Tibial artery (tissue), 4 donors: ENCODE measurements around the gene KIF13A.

Experiments
- DNase-seq, 2 donors: peaks; one replicate each; pipeline ENCODE4 v3.0.0-alpha.2; 2019
- H3K27ac ChIP-seq, 2 donors: fragments of 200-600 bp; sonication (generic) in 1 of 2; 1 replicate in 1 of 2; 2 replicates in 1 of 2; pipeline ENCODE4 v1.5.1; 2018 to 2019; ENCODE audit warnings: mild to moderate bottlenecking in 1 of 2
- H3K27me3 ChIP-seq, 2 donors: fragments of 200-600 bp; sonication (generic) in 1 of 2; one replicate each; pipeline versions ENCODE4 v1.5.1 to v1.6.0; 2016 to 2019
- H3K36me3 ChIP-seq, 3 donors: fragments of 200-600 bp; sonication (generic) in 2 of 3; one replicate each; pipeline ENCODE4 v1.5.1; 2016 to 2019; ENCODE audit warnings: mild to moderate bottlenecking in 2 of 3
- H3K4me1 ChIP-seq, 4 donors: fragments of 200-600 bp; sonication (generic) in 2 of 4; 1 replicate in 3 of 4; 2 replicates in 1 of 4; pipeline ENCODE4 v1.5.1; 2016 to 2019
- H3K4me3 ChIP-seq, 2 donors: fragments of 200-600 bp; sonication (generic) in 1 of 2; 1 replicate in 1 of 2; 2 replicates in 1 of 2; pipeline ENCODE4 v1.5.1; 2018 to 2019; ENCODE audit warnings: mild to moderate bottlenecking in 2 of 2
- H3K9me3 ChIP-seq, 3 donors: fragments of 200-600 bp; sonication (generic) in 1 of 3; one replicate each; pipeline ENCODE4 v1.5.1; 2016 to 2019
- intact Hi-C: fragments of 100-400 bp; cut with DNase I; formaldehyde crosslinking; loops from one replicate; pipeline ENCODE4 v1.15.0; 2023; ENCODE audit warnings: low total_unique reads
- TF ChIP-seq, protein P1 (sequence below), 2 experiments: fragments of 200-600 bp in 1 of 2; fragments of 450-650 bp in 1 of 2; IDR thresholded peaks; one replicate each; pipeline ENCODE4 v1.5.1; 2017 to 2019; ENCODE audit warnings: antibody characterized with exemption in 2 of 2, mild to moderate bottlenecking in 1 of 2, moderate library complexity in 1 of 2

KIF13A gene

DNA sequence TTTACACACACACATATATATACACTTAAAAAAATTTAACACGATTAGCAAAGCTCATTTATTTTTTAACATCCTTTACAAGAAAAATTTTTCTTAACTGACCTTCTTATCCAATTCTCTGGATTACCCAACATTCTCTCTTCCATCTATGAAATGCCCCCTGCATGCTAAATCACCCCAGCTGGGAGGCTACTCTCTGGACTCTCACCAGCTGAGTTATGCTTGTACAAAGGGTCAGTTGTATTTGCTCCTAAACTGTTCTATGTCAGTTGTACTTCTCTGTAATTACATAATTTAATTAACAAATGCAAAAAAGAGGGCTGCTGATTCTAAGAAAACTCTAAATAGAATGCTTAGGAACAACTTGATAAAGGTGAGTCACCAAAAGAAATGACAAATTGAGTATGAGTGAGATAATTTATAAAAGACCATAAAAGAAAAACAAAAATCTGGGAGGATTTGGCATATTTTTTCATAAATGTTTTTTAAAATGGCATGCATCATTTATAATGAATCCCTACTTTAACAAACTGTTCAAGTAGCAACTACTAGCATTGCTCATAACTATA is 120.5 kb downstream of the KIF13A start:
- intact Hi-C loops: loop anchor here (10.0 kb wide), 1 partner anchor 118 kb away; the partner anchor contains the start of gene KIF13A
- Histone ChIP-seq H3K27ac (peak overlapping the region in 1 of 2 donors; percentile 39), H3K9me3 (no peaks in the 10 kb centered on the region), H3K4me3 (no peak overlapping the region), H3K36me3 (no peaks in the 10 kb centered on the region), H3K27me3 (no peaks in the 10 kb centered on the region), H3K4me1 (peaks cover 0 to 95% (median 43%) of the 10 kb centered on the region in 4 donors)
- TF ChIP-seq, protein P1, sequence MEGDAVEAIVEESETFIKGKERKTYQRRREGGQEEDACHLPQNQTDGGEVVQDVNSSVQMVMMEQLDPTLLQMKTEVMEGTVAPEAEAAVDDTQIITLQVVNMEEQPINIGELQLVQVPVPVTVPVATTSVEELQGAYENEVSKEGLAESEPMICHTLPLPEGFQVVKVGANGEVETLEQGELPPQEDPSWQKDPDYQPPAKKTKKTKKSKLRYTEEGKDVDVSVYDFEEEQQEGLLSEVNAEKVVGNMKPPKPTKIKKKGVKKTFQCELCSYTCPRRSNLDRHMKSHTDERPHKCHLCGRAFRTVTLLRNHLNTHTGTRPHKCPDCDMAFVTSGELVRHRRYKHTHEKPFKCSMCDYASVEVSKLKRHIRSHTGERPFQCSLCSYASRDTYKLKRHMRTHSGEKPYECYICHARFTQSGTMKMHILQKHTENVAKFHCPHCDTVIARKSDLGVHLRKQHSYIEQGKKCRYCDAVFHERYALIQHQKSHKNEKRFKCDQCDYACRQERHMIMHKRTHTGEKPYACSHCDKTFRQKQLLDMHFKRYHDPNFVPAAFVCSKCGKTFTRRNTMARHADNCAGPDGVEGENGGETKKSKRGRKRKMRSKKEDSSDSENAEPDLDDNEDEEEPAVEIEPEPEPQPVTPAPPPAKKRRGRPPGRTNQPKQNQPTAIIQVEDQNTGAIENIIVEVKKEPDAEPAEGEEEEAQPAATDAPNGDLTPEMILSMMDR (IDR thresholded peaks at IDR 0.05): no peak
- DNase-seq: no peak

DNA sequence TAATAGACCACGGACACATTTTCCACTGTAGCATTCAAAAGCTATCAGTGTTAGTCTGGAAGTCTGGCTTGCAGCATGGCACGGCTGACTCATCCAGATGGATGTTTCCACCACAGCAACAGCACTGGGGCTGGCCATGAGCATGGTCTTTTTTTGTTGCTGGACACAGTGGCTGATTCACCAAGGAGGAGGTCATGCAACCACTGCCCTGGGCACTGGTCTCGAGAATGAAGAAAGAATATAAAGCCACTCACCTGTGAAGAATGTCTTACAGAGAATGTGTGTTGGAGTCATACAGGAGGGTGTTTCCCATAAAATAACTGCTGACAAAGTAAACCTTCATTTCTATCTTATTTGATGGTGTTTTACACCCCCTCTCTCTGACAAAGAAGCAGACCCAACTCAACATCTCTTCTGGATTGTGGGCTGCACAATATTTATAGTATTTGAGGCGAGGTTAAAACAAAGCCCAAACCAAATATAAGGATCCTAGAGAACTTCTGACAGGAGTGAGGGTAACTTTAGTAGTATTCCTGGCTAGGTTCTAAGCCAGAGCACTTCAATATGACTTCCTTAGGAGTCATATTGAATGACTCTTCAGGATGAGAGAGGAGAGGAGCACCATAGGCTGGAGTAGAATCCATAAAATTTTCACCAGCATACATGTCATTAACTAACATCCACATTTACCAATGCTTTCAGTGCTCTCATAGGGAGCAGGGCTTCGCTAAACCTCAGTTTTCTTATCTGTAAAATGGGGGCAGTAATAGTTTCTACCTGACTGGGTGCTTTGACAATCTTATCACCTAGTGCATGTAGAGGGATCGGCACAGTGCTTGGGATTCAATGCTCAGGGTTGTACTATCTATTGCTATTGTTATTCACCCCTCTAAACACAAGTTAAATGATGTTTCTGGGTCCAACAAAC is 121.4 kb downstream of the KIF13A start:
- H3K4me1 ChIP-seq: peaks cover 0 to 86% (median 42%) of the 10 kb centered on the region in 4 donors
- peak overlapping the region; percentile 76 to 77 for H3K27ac ChIP-seq
- no peaks in the 10 kb centered on the region for H3K27me3 ChIP-seq
- no peak overlapping the region for H3K4me3 ChIP-seq
- DNase-seq: peak; percentile 87 to 92
- H3K36me3 ChIP-seq: no peaks in the 10 kb centered on the region
- H3K9me3 ChIP-seq: no peaks in the 10 kb centered on the region
- intact Hi-C loops: loop anchor here (10.0 kb wide), 1 partner anchor 119 kb away; the partner anchor contains the start of gene KIF13A
- TF ChIP-seq, protein P1 (IDR thresholded peaks at IDR 0.05): no peak

DNA sequence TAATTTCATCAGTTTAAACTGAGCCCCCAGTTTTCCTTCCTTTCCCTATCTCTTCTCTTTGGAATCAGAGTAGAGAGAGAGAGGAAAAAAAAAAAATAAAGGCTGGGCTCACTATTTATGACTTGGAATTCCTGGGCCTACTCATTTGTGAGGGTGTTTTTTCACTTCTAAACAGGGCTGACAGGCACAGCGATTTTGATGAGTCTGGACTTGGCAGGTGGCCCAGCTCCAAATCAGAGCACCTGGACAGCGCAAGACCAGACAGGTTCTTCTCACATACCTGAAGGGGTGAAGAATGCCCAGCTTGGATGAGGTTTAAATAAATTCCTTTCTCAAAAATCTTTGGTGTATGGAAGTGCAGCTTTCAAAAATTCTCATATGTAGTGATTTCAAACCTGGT is 122.2 kb downstream of the KIF13A start:
- H3K4me1 ChIP-seq: peaks cover 0 to 78% (median 42%) of the 10 kb centered on the region in 4 donors
- TF ChIP-seq, protein P1 (IDR thresholded peaks at IDR 0.05): no peak
- DNase-seq: no peak

DNA sequence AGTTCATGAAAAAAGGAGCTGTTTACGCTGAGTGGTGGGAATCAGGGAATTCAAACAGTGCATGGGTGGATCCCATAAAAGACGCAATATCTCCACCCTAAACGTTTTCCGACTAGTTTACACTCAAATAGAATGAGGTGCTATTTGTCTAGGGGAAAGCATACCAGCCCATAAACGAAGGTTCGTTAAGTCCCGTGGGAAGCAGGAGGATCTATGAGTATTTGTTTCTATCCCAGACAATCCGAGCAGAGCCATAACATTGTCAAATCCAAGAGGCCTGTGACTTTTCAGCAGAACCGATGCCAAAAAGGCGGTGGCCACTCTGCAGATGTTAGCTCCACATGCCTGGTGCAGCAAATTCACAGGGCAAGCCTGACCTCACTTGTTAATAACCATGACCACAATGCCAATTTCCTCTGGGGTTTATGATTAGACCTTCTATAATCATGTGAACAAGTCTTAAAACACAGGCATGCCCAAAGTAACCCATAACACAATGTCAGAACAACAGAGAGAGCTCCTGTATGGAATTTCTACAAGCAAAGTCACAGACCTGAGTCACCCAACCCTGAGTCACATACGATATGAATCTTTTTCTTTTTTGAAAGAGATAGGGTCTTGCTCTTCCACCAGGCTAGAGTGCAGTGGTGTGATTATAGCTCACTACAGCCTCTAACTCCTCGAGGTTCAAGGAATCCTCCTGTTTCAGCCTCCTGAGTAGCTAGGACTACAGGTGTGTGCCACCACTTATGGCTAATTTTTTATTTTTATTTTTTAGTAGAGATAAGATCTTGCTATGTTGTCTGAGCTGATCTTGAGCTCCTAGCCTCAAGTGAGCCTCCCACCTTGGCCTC is 123.3 kb downstream of the KIF13A start:
- peak; percentile 40 to 68 for DNase-seq
- no peaks in the 10 kb centered on the region for H3K36me3 ChIP-seq
- TF ChIP-seq, protein P1 (IDR thresholded peaks at IDR 0.05): no peak
- H3K4me3 ChIP-seq: peak overlapping the region in 1 of 2 donors; percentile 12
- H3K4me1 ChIP-seq: peaks cover 0 to 68% (median 42%) of the 10 kb centered on the region in 4 donors
- H3K27ac ChIP-seq: peak overlapping the region; percentile 76 to 77
- intact Hi-C loops: loop anchor here (10.0 kb wide), 1 partner anchor 121 kb away; the partner anchor contains the start of gene KIF13A
- no peaks in the 10 kb centered on the region for H3K27me3 ChIP-seq
- H3K9me3 ChIP-seq: no peaks in the 10 kb centered on the region

More for the DNA sequence above, 122.2 kb downstream of the KIF13A start:
- Histone ChIP-seq H3K9me3 (no peaks in the 10 kb centered on the region), H3K27ac (peak overlapping the region; percentile 76 to 77), H3K4me3 (no peak overlapping the region), H3K36me3 (no peaks in the 10 kb centered on the region), H3K27me3 (no peaks in the 10 kb centered on the region)
- intact Hi-C loops: loop anchor here (10.0 kb wide), 1 partner anchor 120 kb away; the partner anchor contains the start of gene KIF13A

DNA sequence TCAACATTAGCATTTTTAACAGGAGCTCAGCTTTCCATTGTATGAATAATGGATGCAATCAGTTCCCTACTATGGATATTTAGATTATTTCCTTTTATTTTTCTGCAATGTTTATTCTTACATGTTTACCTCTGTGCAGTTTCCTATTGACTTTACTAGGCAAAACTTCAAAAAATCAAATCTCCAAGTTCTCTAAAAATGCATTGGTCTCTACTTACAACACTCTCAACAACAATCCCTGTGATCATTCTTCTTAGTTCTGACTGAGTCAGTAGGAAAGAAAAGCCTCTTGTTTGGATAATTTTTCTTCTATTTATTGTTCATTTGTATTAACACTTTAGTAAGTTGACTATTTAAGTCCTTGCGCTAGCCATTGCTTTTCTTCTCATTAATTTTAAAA is 126.1 kb downstream of the KIF13A start:
- H3K4me1 ChIP-seq: peaks cover 0 to 59% (median 34%) of the 10 kb centered on the region in 4 donors
- TF ChIP-seq, protein P1 (IDR thresholded peaks at IDR 0.05): no peak
- no peak overlapping the region for H3K27ac ChIP-seq
- no peaks in the 10 kb centered on the region for H3K36me3 ChIP-seq
- intact Hi-C loops: loop anchor here (10.0 kb wide), 1 partner anchor 123 kb away; the partner anchor contains the start of gene KIF13A
- no peaks in the 10 kb centered on the region for H3K9me3 ChIP-seq
- no peak for DNase-seq
- no peaks in the 10 kb centered on the region for H3K27me3 ChIP-seq
- no peak overlapping the region for H3K4me3 ChIP-seq
